Measurements from ENCODE around the gene NT5DC4.

GRCh38 chr2:112779598-112779997 is 58.8 kb downstream of the NT5DC4 start:
- no peak for TF ChIP-seq CTCF (IDR thresholded peaks at IDR 0.05)
- TF ChIP-seq POLR2AphosphoS5 (IDR thresholded peaks at IDR 0.05; ENCODE audit: low read depth, low read length) = no peak
- TF ChIP-seq REST (IDR thresholded peaks at IDR 0.05; ENCODE audit: insufficient read depth in 1 of 2, low read depth in 2 of 2, low read length in 1 of 2) = no peak
- TF ChIP-seq TCF7L2 (IDR thresholded peaks at IDR 0.05; ENCODE audit: low read depth, low read length) = no peak
- no peak for TF ChIP-seq SIN3A (IDR thresholded peaks at IDR 0.05; ENCODE audit: borderline replicate concordance, insufficient read depth, low read depth, low read length)

All from Panc1 (cell line).